ENCODE data around the gene LEFTY2. TPM values are rescaled to one million over a fixed set of nuclear protein-coding genes. Genes with fewer than 3 reads are reported as not detected.
"Not testable (repeated sequence)": the region's sequence is repeated elsewhere in the genome, so short reads cannot be mapped to it uniquely, and the experiment has no call there.

The LEFTY2 gene
- polyA plus RNA-seq, 1 of the 3 experiments (the other 2 are of a cell fraction): not detected

DNA sequence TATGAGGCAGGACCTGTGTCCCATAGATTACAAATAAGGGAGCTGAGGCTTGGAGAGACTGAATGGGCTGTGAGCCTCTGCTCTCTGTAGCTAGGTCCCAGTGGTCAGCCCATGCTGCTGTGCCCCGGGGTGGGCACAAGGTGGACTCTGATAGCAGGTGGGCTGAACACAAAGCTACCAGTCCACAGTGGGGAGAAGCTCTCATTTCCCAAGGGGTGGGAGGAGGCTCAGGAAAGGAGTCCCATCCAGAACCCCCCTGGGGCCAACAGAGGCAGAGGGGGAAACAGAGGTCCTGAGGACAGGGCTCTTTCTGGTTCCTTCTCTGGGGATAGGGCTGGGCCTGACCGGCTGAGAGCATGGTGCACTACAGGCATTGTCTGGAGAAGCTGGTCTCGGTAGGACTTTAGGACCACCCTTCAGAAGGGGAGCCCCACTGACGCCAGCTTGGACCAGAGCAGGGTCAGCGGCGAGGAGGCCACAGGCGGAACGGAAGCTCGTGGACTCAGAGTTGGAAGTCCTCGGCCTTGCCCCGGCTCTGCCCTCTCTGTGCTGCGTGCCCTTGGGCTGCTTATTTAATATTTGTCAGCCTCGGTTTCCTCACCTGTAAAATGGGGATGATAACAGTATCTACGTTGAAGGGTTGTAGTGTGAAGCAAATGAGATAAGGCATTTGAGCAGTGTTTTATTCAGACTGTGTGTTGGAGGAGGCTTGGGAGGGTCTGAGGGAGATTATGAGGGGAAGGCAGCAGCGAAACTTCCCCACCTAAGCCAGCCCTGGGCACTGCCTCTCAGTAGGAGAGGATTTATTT, 31.5 kb upstream of the LEFTY2 start:
- ChIA-PET POLR2A (no interaction called here), CTCF (interaction anchor here (1.1 to 7.8 kb wide), 5 partner anchors 194 to 500 kb away, joined by 4 to 130 read pairs (median 5); partner anchors contain the start of gene SRP9)
- WGBS (ENCODE audit: low lambda C conversion rate): 81% methylated on average over 15 of the region's 15 CpGs

DNA sequence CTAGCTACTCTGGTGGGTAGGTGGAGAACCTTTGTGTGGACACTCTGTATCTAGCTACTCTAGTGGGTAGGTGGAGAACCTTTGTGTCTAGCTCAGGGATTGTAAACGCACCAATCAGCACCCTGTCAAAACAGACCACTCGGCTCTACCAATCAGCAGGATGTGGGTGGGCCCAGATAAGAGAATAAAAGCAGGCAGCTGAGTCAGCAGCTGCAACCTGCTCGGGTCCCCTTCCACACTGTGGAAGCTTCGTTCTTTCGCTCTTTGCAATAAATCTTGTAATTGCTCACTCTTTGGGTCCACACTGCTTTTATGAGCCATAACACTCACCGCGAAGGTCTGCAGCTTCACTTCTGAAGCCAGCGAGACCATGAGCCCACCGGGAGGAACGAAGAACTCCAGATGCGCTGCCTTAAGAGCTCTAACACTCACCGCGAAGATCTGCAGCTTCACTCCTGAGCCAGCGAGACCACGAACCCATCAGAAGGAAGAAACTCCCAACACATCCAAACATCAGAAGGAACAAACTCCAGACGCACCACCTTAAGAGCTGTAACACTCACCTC, 29.7 kb upstream of the LEFTY2 start:
- H3K4me2 ChIP-seq; H3K9ac ChIP-seq; H3K4me1 ChIP-seq (ENCODE audit: control insufficient read depth in 1 of 2, insufficient read depth in 2 of 2, low read depth in 1 of 2, low read length in 1 of 2); DNase-seq; H3K27me3 ChIP-seq (ENCODE audit: insufficient read depth); POLR2A ChIA-PET; H4K20me1 ChIP-seq (ENCODE audit: insufficient read depth); H3F3A ChIP-seq (replicated peaks; ENCODE audit: insufficient read depth); H3K36me3 ChIP-seq (replicated peaks in 1 of 2; ENCODE audit: control insufficient read depth in 1 of 2, insufficient read depth in 2 of 2, low read length in 1 of 2); H3K79me2 ChIP-seq (ENCODE audit: insufficient read depth); H2AFZ ChIP-seq (ENCODE audit: low read depth); H3K4me3 ChIP-seq (ENCODE audit: low read depth in 2 of 2, low read length in 1 of 2); H3K27ac ChIP-seq (ENCODE audit: low read depth in 2 of 2, low read length in 1 of 2); H3K9me3 ChIP-seq; H3K9me2 ChIP-seq: not testable (repeated sequence)
- CTCF ChIA-PET: interaction anchor here (1.6 to 7.8 kb wide), 2 partner anchors 193 to 498 kb away, joined by 5 to 130 read pairs; partner anchors contain the start of gene SRP9
- WGBS (ENCODE audit: low lambda C conversion rate): 91% methylated on average over 16 of the region's 16 CpGs

More for the DNA sequence above, 31.5 kb upstream of the LEFTY2 start:
- TF ChIP-seq, protein P1, sequence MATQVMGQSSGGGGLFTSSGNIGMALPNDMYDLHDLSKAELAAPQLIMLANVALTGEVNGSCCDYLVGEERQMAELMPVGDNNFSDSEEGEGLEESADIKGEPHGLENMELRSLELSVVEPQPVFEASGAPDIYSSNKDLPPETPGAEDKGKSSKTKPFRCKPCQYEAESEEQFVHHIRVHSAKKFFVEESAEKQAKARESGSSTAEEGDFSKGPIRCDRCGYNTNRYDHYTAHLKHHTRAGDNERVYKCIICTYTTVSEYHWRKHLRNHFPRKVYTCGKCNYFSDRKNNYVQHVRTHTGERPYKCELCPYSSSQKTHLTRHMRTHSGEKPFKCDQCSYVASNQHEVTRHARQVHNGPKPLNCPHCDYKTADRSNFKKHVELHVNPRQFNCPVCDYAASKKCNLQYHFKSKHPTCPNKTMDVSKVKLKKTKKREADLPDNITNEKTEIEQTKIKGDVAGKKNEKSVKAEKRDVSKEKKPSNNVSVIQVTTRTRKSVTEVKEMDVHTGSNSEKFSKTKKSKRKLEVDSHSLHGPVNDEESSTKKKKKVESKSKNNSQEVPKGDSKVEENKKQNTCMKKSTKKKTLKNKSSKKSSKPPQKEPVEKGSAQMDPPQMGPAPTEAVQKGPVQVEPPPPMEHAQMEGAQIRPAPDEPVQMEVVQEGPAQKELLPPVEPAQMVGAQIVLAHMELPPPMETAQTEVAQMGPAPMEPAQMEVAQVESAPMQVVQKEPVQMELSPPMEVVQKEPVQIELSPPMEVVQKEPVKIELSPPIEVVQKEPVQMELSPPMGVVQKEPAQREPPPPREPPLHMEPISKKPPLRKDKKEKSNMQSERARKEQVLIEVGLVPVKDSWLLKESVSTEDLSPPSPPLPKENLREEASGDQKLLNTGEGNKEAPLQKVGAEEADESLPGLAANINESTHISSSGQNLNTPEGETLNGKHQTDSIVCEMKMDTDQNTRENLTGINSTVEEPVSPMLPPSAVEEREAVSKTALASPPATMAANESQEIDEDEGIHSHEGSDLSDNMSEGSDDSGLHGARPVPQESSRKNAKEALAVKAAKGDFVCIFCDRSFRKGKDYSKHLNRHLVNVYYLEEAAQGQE (IDR thresholded peaks at IDR 0.05; ENCODE audit: low read depth, low read length): no peak
- TF ChIP-seq, protein P2, sequence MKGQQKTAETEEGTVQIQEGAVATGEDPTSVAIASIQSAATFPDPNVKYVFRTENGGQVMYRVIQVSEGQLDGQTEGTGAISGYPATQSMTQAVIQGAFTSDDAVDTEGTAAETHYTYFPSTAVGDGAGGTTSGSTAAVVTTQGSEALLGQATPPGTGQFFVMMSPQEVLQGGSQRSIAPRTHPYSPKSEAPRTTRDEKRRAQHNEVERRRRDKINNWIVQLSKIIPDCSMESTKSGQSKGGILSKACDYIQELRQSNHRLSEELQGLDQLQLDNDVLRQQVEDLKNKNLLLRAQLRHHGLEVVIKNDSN (IDR thresholded peaks at IDR 0.05; ENCODE audit: borderline replicate concordance, low read depth): no peak
- Histone ChIP-seq H3K36me3 (replicated peaks in 1 of 2; ENCODE audit: control insufficient read depth in 1 of 2, insufficient read depth in 2 of 2, low read length in 1 of 2) (no peaks in the 10 kb centered on the region), H3K27ac (ENCODE audit: low read depth in 2 of 2, low read length in 1 of 2) (no peak overlapping the region), H3K4me2 (no peak overlapping the region), H3K79me2 (ENCODE audit: insufficient read depth) (no peaks in the 10 kb centered on the region), H3K4me1 (ENCODE audit: control insufficient read depth in 1 of 2, insufficient read depth in 2 of 2, low read depth in 1 of 2, low read length in 1 of 2) (no peaks in the 10 kb centered on the region; a peak in 1 of 4 replicates), H4K20me1 (ENCODE audit: insufficient read depth) (no peaks in the 10 kb centered on the region), H3K9me2 (no peaks in the 10 kb centered on the region), H2AFZ (ENCODE audit: low read depth) (no peak overlapping the region), H3F3A (replicated peaks; ENCODE audit: insufficient read depth) (peaks cover 8% of the 10 kb centered on the region), H3K9me3 (no peaks in the 10 kb centered on the region), H3K4me3 (ENCODE audit: low read depth in 2 of 2, low read length in 1 of 2) (no peak overlapping the region), H3K27me3 (ENCODE audit: insufficient read depth) (no peaks in the 10 kb centered on the region), H3K9ac (no peak overlapping the region)
- no peak for DNase-seq

DNA sequence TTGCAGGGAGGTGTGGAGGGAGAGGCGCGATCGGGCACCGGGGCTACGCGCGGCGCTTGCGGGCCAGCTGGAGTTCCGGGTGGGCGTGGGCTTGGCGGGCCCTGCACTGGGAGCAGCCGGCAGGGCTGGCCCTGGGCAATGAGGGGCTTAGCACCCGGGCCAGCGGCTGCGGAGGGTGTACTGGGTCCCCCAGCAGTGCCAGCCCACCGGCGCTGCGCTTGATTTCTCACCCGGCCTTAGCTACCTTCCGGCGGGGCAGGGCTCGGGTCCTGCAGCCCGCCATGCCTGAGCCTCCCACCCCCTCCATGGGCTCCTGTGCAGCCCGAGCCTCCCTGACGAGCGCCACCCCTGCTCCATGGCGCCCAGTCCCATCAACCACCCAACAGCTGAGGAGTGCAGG, 28.7 kb upstream of the LEFTY2 start:
- CTCF ChIA-PET: interaction anchor here (1.2 to 7.8 kb wide), 4 partner anchors 18 to 497 kb away, joined by 6 to 130 read pairs (median 11); partner anchors contain the start of gene SRP9
- POLR2A ChIA-PET: not testable (repeated sequence)
- 40% methylated on average over 1 of the region's 28 CpGs for WGBS (ENCODE audit: low lambda C conversion rate)

More for the DNA sequence above, 28.7 kb upstream of the LEFTY2 start:
- not testable (repeated sequence) for H3K36me3 ChIP-seq (replicated peaks in 1 of 2; ENCODE audit: control insufficient read depth in 1 of 2, insufficient read depth in 2 of 2, low read length in 1 of 2); H3K27ac ChIP-seq (ENCODE audit: low read depth in 2 of 2, low read length in 1 of 2); H3K4me3 ChIP-seq (ENCODE audit: low read depth in 2 of 2, low read length in 1 of 2); H4K20me1 ChIP-seq (ENCODE audit: insufficient read depth); H3K9me3 ChIP-seq; H3K4me2 ChIP-seq; H3F3A ChIP-seq (replicated peaks; ENCODE audit: insufficient read depth); H3K79me2 ChIP-seq (ENCODE audit: insufficient read depth); H3K9ac ChIP-seq; H3K9me2 ChIP-seq; DNase-seq; H2AFZ ChIP-seq (ENCODE audit: low read depth); H3K4me1 ChIP-seq (ENCODE audit: control insufficient read depth in 1 of 2, insufficient read depth in 2 of 2, low read depth in 1 of 2, low read length in 1 of 2); H3K27me3 ChIP-seq (ENCODE audit: insufficient read depth)

Measured in SK-N-SH (cell line).